SK-N-MC (cell line): ENCODE data around the gene NHS.

ENCODE experiments used
- EZH2 ChIP-seq: fragments of 200-600 bp; sonication (generic); IDR thresholded peaks from one replicate; pipeline ENCODE4 v1.6.1; 2017; ENCODE audit warnings: antibody characterized with exemption
- FOXP2 ChIP-seq: optimal IDR thresholded peaks from 2 replicates; pipeline ENCODE3; 2011; ENCODE audit warnings: mild to moderate bottlenecking, moderate library complexity; ENCODE audit not compliant: insufficient read depth; ENCODE audit errors: extremely low read length, control extremely low read depth
- POLR2AphosphoS5 ChIP-seq: IDR thresholded peaks from 2 replicates; pipeline ENCODE4 v1.6.1; 2012; ENCODE audit warnings: mild to moderate bottlenecking, low read depth, low read length, borderline replicate concordance

DNA sequence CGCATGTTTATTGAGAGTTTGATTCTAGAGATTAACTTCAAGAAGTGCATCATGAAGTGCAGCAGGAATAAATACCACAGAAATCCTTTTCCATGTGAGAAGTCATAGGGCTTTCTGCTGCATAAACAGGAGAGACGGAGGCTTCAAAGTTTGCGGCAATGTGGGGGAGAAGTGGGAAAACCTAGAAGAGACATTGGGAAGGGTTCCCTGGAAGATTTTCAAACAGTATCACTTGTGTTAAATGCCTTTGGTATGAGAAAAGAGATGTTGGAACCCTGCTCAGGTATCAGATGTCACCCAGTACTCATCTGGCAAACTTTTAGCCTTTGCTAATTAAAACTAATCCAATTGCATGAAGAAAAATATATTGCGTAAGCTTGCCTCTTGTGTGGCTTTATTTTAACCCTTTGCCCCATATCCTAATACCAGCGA lies 15.4 kb downstream of the NHS start:
- TF ChIP-seq EZH2 = no peak
- no peak for TF ChIP-seq FOXP2
- TF ChIP-seq POLR2AphosphoS5 = no peak
